ENCODE data around the gene CAPN10.

CAPN10 gene

DNA sequence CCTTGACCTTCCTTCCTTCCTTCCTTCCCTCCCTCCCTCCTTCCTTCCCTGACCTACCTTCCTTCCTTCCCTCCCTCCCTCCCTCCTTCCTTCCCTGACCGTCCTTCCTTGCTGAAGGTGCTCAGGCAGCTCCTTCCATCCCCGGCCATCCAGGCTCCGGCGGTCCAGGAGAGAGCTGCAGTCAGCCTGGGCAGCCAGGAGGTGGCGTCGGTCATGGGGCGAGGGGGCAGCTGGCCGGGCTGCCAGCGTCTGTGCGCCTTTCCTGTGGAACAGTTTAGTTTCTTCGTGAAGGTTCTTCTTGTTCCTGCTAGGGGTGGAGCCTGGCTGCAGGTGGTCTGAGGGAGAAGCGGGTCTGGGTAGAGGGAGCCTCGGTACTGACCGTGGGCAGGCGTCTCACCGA, 54.4 kb downstream of the CAPN10 start:
- TF ChIP-seq, protein P1, sequence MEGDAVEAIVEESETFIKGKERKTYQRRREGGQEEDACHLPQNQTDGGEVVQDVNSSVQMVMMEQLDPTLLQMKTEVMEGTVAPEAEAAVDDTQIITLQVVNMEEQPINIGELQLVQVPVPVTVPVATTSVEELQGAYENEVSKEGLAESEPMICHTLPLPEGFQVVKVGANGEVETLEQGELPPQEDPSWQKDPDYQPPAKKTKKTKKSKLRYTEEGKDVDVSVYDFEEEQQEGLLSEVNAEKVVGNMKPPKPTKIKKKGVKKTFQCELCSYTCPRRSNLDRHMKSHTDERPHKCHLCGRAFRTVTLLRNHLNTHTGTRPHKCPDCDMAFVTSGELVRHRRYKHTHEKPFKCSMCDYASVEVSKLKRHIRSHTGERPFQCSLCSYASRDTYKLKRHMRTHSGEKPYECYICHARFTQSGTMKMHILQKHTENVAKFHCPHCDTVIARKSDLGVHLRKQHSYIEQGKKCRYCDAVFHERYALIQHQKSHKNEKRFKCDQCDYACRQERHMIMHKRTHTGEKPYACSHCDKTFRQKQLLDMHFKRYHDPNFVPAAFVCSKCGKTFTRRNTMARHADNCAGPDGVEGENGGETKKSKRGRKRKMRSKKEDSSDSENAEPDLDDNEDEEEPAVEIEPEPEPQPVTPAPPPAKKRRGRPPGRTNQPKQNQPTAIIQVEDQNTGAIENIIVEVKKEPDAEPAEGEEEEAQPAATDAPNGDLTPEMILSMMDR (IDR thresholded peaks at IDR 0.05; ENCODE audit: control insufficient read depth, insufficient read depth, low read depth, low read length, missing control alignments) = peak; percentile 49
- no peak overlapping the region for H3K4me3 ChIP-seq (ENCODE audit: control insufficient read depth, low read depth, low read length)
- no peak for DNase-seq (ENCODE audit: low read depth)

DNA sequence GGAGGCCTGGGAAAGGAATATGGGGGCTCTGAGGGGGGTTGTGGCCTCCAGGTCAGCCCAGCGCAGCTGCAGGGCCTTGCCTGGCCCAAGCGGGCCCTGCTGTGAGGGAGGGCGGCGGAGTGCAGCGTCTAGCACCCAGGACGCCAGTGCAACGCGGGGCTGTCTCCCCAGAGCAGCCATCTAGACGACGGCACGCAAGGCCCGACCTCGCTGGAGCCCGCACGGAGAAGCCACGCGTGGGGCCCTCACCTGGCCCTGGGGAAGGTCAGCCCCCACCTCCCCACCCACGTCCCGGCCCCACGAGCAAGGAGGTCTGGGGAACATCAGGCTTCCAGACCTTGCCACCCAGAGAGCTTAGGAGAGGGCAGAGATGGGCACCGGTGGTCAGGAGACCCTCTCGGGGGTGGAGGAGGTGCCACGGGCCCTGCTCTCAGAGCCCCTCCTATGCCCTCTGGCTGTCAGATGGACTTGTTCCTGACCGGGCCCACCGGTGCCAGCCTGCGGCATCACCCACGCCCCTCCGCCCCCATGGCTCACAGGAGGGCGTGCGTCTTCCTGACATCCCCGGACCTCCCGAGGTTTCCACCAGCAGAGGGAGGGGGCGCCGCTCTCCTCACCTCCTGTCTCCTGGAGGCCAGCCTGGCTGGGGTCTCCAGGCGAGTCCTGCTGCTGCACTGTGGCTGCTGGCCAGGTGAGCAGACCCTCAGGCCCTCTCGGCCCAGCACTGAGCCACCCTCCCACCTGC, 55.7 kb downstream of the CAPN10 start:
- TF ChIP-seq, protein P1 (IDR thresholded peaks at IDR 0.05; ENCODE audit: control insufficient read depth, insufficient read depth, low read depth, low read length, missing control alignments) = no peak
- no peak for DNase-seq (ENCODE audit: low read depth)
- H3K4me3 ChIP-seq (ENCODE audit: control insufficient read depth, low read depth, low read length) = no peak overlapping the region

DNA sequence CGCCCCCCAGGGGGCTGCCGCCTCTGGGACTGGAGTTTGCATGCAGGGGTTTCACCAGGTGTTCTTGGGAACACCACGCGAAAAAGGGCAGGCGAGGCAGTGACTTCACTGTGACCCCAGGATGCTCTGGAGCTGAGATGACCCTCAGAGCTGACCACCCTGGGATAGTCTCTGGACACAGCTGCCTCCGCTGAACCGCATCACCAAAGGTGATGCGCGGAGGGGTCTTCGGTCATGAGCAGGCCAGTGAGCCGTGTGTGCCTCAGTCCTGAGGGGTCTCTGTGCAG, 56.2 kb downstream of the CAPN10 start:
- no peak overlapping the region for H3K4me3 ChIP-seq (ENCODE audit: control insufficient read depth, low read depth, low read length)
- DNase-seq (ENCODE audit: low read depth) = no peak
- TF ChIP-seq, protein P1 (IDR thresholded peaks at IDR 0.05; ENCODE audit: control insufficient read depth, insufficient read depth, low read depth, low read length, missing control alignments) = no peak

DNA sequence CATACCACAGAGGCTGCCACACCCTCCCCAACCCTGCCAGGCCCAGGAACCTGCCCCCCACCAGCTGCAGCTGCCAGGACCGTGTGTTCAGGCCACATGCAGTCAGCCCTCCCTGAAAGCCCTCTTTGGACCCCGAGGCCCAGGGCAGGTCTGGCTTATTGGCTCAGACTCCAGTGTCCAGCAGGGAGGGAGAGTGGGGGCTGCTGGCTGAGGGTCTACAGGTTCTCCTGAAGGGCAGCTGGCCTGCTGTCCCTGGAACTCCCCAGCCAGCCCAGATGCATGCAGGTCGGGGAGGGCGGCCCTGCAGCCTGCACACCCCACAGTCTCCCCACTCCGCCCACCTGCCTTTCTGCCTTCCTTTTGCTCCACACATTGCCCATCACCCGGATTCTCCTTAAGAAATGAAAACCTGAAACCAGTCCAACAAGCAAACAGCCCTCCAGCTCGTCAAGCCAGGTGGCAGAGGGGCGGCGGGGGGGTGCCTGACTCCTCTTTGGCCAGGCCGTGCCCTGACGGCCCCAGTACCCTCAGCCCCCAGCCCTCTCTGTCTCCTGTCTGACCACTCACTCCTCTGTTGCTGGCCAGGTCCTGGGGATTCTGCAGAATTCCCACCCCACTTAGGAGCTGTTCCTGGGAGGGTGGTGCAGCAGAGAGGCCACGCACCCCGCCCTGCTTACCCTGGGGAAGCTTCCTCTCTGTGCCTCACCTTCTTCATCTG, 56.7 kb downstream of the CAPN10 start:
- no peak overlapping the region for H3K4me3 ChIP-seq (ENCODE audit: control insufficient read depth, low read depth, low read length)
- no peak for DNase-seq (ENCODE audit: low read depth)
- TF ChIP-seq, protein P1 (IDR thresholded peaks at IDR 0.05; ENCODE audit: control insufficient read depth, insufficient read depth, low read depth, low read length, missing control alignments) = no peak

DNA sequence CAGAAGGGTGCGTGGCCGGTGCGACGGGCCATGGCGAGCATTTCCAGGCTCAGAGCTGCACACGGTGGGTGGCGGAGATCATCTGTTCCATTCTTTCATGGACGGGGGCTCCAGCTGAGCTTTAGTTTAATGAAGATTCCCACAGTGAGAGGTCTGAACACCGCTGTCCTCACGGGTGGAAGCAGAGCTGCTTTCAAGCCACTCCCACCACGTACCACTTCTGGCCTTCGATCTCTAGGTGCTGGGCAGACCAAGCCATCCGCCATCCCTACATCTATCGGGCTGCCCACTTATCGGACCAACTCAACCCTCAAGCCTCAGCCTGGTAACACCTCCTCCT, 57.2 kb downstream of the CAPN10 start:
- TF ChIP-seq, protein P1 (IDR thresholded peaks at IDR 0.05; ENCODE audit: control insufficient read depth, insufficient read depth, low read depth, low read length, missing control alignments) = no peak
- no peak for DNase-seq (ENCODE audit: low read depth)
- no peak overlapping the region for H3K4me3 ChIP-seq (ENCODE audit: control insufficient read depth, low read depth, low read length)

DNA sequence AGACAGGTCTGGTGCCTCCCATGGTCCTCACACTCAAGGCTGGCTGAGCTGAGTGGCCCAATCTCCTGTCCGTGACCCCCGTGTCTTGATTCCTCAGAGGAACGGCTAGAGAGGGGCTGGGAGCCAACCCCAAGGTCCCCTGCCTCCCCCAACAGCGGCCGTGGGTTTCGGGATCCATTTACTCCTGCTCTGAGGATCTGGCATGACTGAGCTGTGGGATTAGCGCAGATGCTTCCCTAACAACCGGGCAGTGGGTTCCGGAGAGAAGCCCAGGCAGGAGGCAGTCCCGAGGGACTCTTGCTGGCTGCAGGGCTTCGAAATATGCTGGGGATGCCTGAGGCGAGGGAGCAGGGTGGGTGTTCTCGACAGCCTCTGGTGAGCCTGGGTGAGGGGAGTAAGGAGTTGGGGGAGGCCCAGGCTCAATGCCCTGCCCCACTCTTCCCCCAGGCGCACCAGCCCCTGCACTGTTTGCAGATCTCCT, 57.7 kb downstream of the CAPN10 start:
- TF ChIP-seq, protein P1 (IDR thresholded peaks at IDR 0.05; ENCODE audit: control insufficient read depth, insufficient read depth, low read depth, low read length, missing control alignments) = no peak
- no peak for DNase-seq (ENCODE audit: low read depth)
- no peak overlapping the region for H3K4me3 ChIP-seq (ENCODE audit: control insufficient read depth, low read depth, low read length)

All from AG09309 (cell line).